GM23338 (cell line): ENCODE data around the gene HSPD1. TPM values are rescaled to one million over a fixed set of nuclear protein-coding genes. Genes with fewer than 3 reads are reported as not detected.

Source experiments
- ATAC-seq: fragments of 200-7000 bp; cut with Tn5 transposase; 3 replicates; pipeline ENCODE4 v1.9.1; 2020
- DNase-seq: peaks from one replicate; pipeline ENCODE4 v3.0.0-alpha.2; 2015; ENCODE audit warnings: low spot score
- H2AFZ ChIP-seq: fragments of 200-600 bp; sonication (generic); 2 replicates; pipeline ENCODE4 v1.8.0; 2016; ENCODE audit warnings: antibody characterized with exemption, mild to moderate bottlenecking, moderate library complexity
- H3F3A ChIP-seq: fragments of 200-600 bp; sonication (generic); replicated peaks from 2 replicates; pipeline ENCODE4 v1.8.0; 2017; ENCODE audit warnings: antibody characterized with exemption, mixed run types, low read depth
- H3K27ac ChIP-seq: fragments of 200-600 bp; sonication (generic); 2 replicates; pipeline ENCODE4 v1.6.1; 2016; ENCODE audit warnings: low read depth
- H3K27me3 ChIP-seq: fragments of 200-600 bp; sonication (generic); 2 replicates; pipeline ENCODE4 v1.8.0; 2016; ENCODE audit warnings: mild to moderate bottlenecking, mixed run types, moderate library complexity; ENCODE audit not compliant: insufficient read depth
- H3K36me3 ChIP-seq: fragments of 200-600 bp; sonication (generic); 2 replicates; pipeline ENCODE4 v1.8.0; 2016; ENCODE audit warnings: mild to moderate bottlenecking; ENCODE audit not compliant: insufficient read depth
- H3K4me1 ChIP-seq: fragments of 200-600 bp; sonication (generic); 2 replicates; pipeline ENCODE4 v1.8.0; 2016; ENCODE audit warnings: mild to moderate bottlenecking, moderate library complexity; ENCODE audit not compliant: insufficient read depth
- H3K4me2 ChIP-seq: fragments of 200-600 bp; sonication (generic); 2 replicates; pipeline ENCODE4 v1.7.1; 2017; ENCODE audit warnings: mixed run types
- H3K4me3 ChIP-seq: fragments of 200-600 bp; sonication (generic); 2 replicates; pipeline ENCODE4 v1.6.1; 2016; ENCODE audit warnings: mixed run types
- H3K79me2 ChIP-seq: fragments of 200-600 bp; sonication (generic); replicated peaks from 2 replicates; pipeline ENCODE4 v1.8.0; 2017; ENCODE audit warnings: mild to moderate bottlenecking; ENCODE audit not compliant: insufficient read depth
- H3K9me2 ChIP-seq: fragments of 200-600 bp; sonication (generic); 2 replicates; pipeline ENCODE4 v1.8.0; 2017; ENCODE audit not compliant: insufficient read depth
- H4K20me1 ChIP-seq: fragments of 200-600 bp; sonication (generic); replicated peaks from 2 replicates; pipeline ENCODE4 v1.8.0; 2017; ENCODE audit warnings: mild to moderate bottlenecking; ENCODE audit not compliant: insufficient read depth
- H3K27ac Mint-ChIP-seq: 2 replicates; pipeline ENCODE4 v1.8.0; 2020; ENCODE audit warnings: inconsistent platforms, mild to moderate bottlenecking, moderate library complexity, mixed read lengths
- H3K27me3 Mint-ChIP-seq: 3 replicates; pipeline ENCODE4 v1.8.0; 2022; ENCODE audit warnings: low read depth, mild to moderate bottlenecking, moderate library complexity, mixed read lengths, inconsistent platforms; ENCODE audit not compliant: insufficient read depth, poor library complexity
- H3K36me3 Mint-ChIP-seq: 3 replicates; pipeline ENCODE4 v1.8.0; 2021; ENCODE audit warnings: low read depth, mild to moderate bottlenecking, inconsistent platforms, moderate library complexity, mixed read lengths
- H3K4me1 Mint-ChIP-seq: 3 replicates; pipeline ENCODE4 v1.8.0; 2020; ENCODE audit warnings: mild to moderate bottlenecking, inconsistent platforms, mixed read lengths
- H3K4me3 Mint-ChIP-seq: 3 replicates; pipeline ENCODE4 v1.8.0; 2021; ENCODE audit warnings: moderate library complexity, mild to moderate bottlenecking, inconsistent platforms, mixed read lengths
- H3K9me3 Mint-ChIP-seq: 3 replicates; pipeline ENCODE4 v1.8.0; 2020; ENCODE audit warnings: moderate library complexity, mild to moderate bottlenecking, inconsistent platforms, mixed read lengths
- CREB1 ChIP-seq: fragments of 250-450 bp; sonication (Bioruptor Pico); IDR thresholded peaks from 2 replicates; pipeline ENCODE4 v1.5.0; 2020; ENCODE audit warnings: low read depth, mild to moderate bottlenecking, moderate library complexity
- CTCF ChIP-seq, 2 experiments: fragments of 200-600 bp in 1 of 2; sonication (generic) in 1 of 2; conservative IDR thresholded peaks; 2 replicates each; pipeline versions ENCODE4 v1.5.1 to v1.6.1; 2016 to 2017; ENCODE audit warnings: antibody characterized with exemption in 2 of 2, low read depth in 2 of 2, mild to moderate bottlenecking in 2 of 2, moderate library complexity in 1 of 2
- EZH2 ChIP-seq: fragments of 200-600 bp; sonication (generic); IDR thresholded peaks from one replicate; pipeline ENCODE4 v1.8.0; 2017; ENCODE audit warnings: antibody characterized with exemption, mild to moderate bottlenecking, low read depth; ENCODE audit not compliant: unreplicated experiment
- EZH2phosphoT487 ChIP-seq: fragments of 200-600 bp; sonication (generic); IDR thresholded peaks from one replicate; pipeline ENCODE4 v1.8.1; 2018; ENCODE audit warnings: antibody characterized with exemption; ENCODE audit not compliant: unreplicated experiment
- JUNB ChIP-seq: IDR thresholded peaks from one replicate; pipeline ENCODE4 v1.6.1; 2016; ENCODE audit warnings: antibody characterized with exemption; ENCODE audit not compliant: unreplicated experiment
- NANOG ChIP-seq: IDR thresholded peaks from 2 replicates; pipeline ENCODE4 v1.6.1; 2016; ENCODE audit warnings: antibody characterized with exemption, borderline replicate concordance
- POLR2AphosphoS5 ChIP-seq: IDR thresholded peaks from 2 replicates; pipeline ENCODE4 v1.6.1; 2016; ENCODE audit warnings: antibody characterized with exemption, low read depth
- REST ChIP-seq: IDR thresholded peaks from one replicate; pipeline ENCODE4 v1.6.1; 2018; ENCODE audit warnings: antibody characterized with exemption; ENCODE audit not compliant: unreplicated experiment
- STAT1 ChIP-seq: IDR thresholded peaks from one replicate; pipeline ENCODE4 v1.6.1; 2016; ENCODE audit warnings: antibody characterized with exemption; ENCODE audit not compliant: unreplicated experiment
- ZNF114 ChIP-seq: fragments of 250-450 bp; sonication (Bioruptor Pico); IDR thresholded peaks from 2 replicates; pipeline ENCODE4 v1.5.0; 2020; ENCODE audit warnings: mild to moderate bottlenecking, moderate library complexity
- ZNF331 ChIP-seq: fragments of 250-450 bp; sonication (Bioruptor Pico); IDR thresholded peaks from 2 replicates; pipeline ENCODE4 v1.5.0; 2020; ENCODE audit warnings: low read depth, mild to moderate bottlenecking, moderate library complexity
- ZNF462 ChIP-seq: fragments of 250-450 bp; sonication (Bioruptor Pico); IDR thresholded peaks from 2 replicates; pipeline ENCODE4 v1.5.0; 2020; ENCODE audit warnings: mild to moderate bottlenecking, moderate library complexity
- polyA plus RNA-seq: library from polyadenylated mRNA; unstranded; fragments of >200 nt; fragmentation: Nextera tagmentation; extraction: Ambion mirVana; gene quantifications from 2 replicates; pipeline ENCODE4 v1.2.1, GENCODE V29; 2016
- total RNA-seq: library from RNA; depleted of rRNA; stranded (reverse); fragments of >200 nt; shearing (Covaris generic); gene quantifications from 2 replicates; pipeline ENCODE4 v1.2.3, GENCODE V29; 2014
- TF ChIP-seq, protein P1 (sequence below): IDR thresholded peaks from 2 replicates; pipeline ENCODE4 v1.6.1; 2016; ENCODE audit warnings: antibody characterized with exemption

The HSPD1 gene
- total and polyA plus RNA-seq, 2 experiments from 2014 or later, result 880 to 1,188 TPM

DNA sequence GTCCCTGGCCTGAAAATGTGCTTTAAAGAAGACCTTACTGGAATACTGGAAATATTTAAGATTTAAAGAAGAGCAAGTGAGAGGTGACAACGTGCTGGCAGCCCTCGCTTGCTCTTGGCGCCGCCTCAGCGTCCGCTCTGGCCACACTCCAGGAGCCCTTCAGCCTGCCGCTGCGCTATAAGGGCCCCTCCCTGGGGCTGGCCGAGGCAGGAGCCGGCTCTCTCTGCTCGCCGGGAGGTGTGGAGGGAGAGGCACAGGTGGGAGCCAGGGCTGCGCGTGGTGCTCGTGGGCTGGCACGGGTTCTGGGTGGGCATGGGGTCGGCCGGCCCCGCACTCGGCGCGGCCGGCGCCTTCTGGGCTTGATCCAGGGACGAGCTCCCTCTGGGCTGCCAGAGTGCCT is 49.2 kb downstream of the HSPD1 start:
- Histone ChIP-seq H3K4me2 (no peak overlapping the region), H3K4me3 (no peak overlapping the region), H4K20me1 (peaks cover 10% of the 10 kb centered on the region), H3K79me2 (peaks cover 18% of the 10 kb centered on the region), H3K36me3 (no peaks in the 10 kb centered on the region), H3K9me2 (no peaks in the 10 kb centered on the region), H3K27me3 (no peaks in the 10 kb centered on the region), H3K27ac (no peak overlapping the region), H3F3A (peaks cover 10% of the 10 kb centered on the region; the same call in 1 of the 2 replicates), H3K4me1 (peaks cover 9% of the 10 kb centered on the region; the same call in 1 of the 2 replicates), H2AFZ (no peak overlapping the region)
- Mint-ChIP-seq H3K9me3 (no peaks in the 10 kb centered on the region; the same call in 2 of the 3 replicates), H3K36me3 (no peaks in the 10 kb centered on the region; the same call in 2 of the 3 replicates), H3K4me1 (peaks cover 9% of the 10 kb centered on the region), H3K27ac (no peak overlapping the region), H3K4me3 (no peak overlapping the region), H3K27me3 (peaks cover 4% of the 10 kb centered on the region)
- TF ChIP-seq REST (no peak), EZH2 (no peak), ZNF114 (CRISPR knock-in tag) (no peak), POLR2AphosphoS5 (no peak), CREB1 (CRISPR knock-in tag) (no peak), CTCF (conservative IDR thresholded peaks at IDR 0.05; ENCODE audit: low read depth in 2 of 2) (no peak), JUNB (no peak), NANOG (no peak), ZNF331 (CRISPR knock-in tag) (no peak), EZH2phosphoT487 (no peak), STAT1 (no peak), ZNF462 (no peak)
- TF ChIP-seq, protein P1, sequence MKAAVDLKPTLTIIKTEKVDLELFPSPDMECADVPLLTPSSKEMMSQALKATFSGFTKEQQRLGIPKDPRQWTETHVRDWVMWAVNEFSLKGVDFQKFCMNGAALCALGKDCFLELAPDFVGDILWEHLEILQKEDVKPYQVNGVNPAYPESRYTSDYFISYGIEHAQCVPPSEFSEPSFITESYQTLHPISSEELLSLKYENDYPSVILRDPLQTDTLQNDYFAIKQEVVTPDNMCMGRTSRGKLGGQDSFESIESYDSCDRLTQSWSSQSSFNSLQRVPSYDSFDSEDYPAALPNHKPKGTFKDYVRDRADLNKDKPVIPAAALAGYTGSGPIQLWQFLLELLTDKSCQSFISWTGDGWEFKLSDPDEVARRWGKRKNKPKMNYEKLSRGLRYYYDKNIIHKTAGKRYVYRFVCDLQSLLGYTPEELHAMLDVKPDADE, result no peak
- ATAC-seq (no peak), DNase-seq (no peak)
